ENCODE measurements around the gene SEMA5A.

- TF ChIP-seq, protein P1, sequence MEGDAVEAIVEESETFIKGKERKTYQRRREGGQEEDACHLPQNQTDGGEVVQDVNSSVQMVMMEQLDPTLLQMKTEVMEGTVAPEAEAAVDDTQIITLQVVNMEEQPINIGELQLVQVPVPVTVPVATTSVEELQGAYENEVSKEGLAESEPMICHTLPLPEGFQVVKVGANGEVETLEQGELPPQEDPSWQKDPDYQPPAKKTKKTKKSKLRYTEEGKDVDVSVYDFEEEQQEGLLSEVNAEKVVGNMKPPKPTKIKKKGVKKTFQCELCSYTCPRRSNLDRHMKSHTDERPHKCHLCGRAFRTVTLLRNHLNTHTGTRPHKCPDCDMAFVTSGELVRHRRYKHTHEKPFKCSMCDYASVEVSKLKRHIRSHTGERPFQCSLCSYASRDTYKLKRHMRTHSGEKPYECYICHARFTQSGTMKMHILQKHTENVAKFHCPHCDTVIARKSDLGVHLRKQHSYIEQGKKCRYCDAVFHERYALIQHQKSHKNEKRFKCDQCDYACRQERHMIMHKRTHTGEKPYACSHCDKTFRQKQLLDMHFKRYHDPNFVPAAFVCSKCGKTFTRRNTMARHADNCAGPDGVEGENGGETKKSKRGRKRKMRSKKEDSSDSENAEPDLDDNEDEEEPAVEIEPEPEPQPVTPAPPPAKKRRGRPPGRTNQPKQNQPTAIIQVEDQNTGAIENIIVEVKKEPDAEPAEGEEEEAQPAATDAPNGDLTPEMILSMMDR (IDR thresholded peaks at IDR 0.05): no peak
- TF ChIP-seq EZH2phosphoT487 (IDR thresholded peaks at IDR 0.05): no peak
Observed at GRCh38 chr5:9283021-9283420, 262.9 kb downstream of the SEMA5A start.
